ENCODE data around the gene NFKBIB. TPM values are rescaled to one million over a fixed set of nuclear protein-coding genes. Genes with fewer than 3 reads are reported as not detected.

The NFKBIB gene
- total and polyA plus RNA-seq, 2 of the 13 experiments (the other 11 are each of a cell fraction or from before 2014, with no cell fraction given), result 8.6 to 14.9 TPM

DNA sequence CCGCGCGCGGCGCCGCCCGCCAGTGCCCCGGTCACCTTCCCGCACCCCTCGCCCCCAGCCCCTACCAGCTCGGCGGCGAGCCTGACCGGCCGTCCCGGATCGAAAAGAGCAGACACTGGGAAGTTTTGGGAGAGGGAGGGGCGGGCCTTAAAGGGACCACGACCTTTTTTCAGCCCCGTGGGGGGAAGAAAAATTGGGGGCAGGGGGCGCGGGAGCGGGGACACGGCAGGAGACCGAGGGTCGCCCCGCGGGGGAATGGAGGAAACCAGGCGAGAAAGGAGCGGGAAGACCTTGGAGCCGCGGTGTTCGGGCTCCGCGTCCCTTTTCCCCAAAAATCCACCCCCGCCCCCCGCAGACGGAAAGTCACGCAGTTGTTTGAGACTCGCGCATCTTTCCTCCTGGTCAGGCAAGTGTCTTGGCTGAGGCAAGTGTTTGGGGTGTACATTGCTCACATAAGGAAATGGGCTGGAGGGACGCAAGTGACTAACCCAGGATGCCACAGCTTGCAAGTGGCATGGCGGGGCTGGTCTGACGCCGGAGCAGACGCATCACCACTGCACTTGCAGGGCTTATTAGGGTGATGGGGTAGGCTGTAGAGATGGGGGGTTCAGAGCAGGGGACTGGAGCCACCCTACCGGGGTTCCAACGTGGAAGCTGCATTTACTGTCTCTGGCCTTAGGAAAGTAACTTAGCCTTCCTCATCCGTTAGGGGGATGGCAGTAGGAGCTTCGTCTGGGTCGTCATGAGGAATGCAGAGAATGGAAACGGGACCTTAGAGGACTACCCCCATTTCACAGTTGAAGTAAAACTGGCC, 47.3 kb upstream of the NFKBIB start (continued):
- peak; percentile 29; the same call in 1 of the 2 replicates for TF ChIP-seq ZNF629 (CRISPR knock-in tag; conservative IDR thresholded peaks at IDR 0.05)
- no peak for TF ChIP-seq ZNF451 (CRISPR knock-in tag; IDR thresholded peaks at IDR 0.05)
- no peak for TF ChIP-seq MAF1 (CRISPR knock-in tag; IDR thresholded peaks at IDR 0.05; ENCODE audit: borderline replicate concordance)
- 0 out of 2 replicates have a peak, but pooled peaks have one; percentile 8 for TF ChIP-seq ZNF253 (CRISPR knock-in tag; IDR thresholded peaks at IDR 0.05; ENCODE audit: borderline replicate concordance)
- no peak for TF ChIP-seq ZNF260 (CRISPR knock-in tag; IDR thresholded peaks at IDR 0.05; ENCODE audit: borderline replicate concordance, low read depth)
- TF ChIP-seq TAF1 (CRISPR knock-in tag; IDR thresholded peaks at IDR 0.05), result peak; percentile 57
- 0 out of 2 replicates have a peak, but pooled peaks have one; percentile 52 for TF ChIP-seq ZNF160 (CRISPR knock-in tag; IDR thresholded peaks at IDR 0.05)
- TF ChIP-seq TEAD3 (CRISPR knock-in tag; optimal IDR thresholded peaks at IDR 0.05; ENCODE audit: borderline replicate concordance), result peak; percentile 31
- no peak for TF ChIP-seq RORA (CRISPR knock-in tag; IDR thresholded peaks at IDR 0.05)
- TF ChIP-seq RXRB (CRISPR knock-in tag; IDR thresholded peaks at IDR 0.05; ENCODE audit: borderline replicate concordance), result no peak
- TF ChIP-seq, protein P1, sequence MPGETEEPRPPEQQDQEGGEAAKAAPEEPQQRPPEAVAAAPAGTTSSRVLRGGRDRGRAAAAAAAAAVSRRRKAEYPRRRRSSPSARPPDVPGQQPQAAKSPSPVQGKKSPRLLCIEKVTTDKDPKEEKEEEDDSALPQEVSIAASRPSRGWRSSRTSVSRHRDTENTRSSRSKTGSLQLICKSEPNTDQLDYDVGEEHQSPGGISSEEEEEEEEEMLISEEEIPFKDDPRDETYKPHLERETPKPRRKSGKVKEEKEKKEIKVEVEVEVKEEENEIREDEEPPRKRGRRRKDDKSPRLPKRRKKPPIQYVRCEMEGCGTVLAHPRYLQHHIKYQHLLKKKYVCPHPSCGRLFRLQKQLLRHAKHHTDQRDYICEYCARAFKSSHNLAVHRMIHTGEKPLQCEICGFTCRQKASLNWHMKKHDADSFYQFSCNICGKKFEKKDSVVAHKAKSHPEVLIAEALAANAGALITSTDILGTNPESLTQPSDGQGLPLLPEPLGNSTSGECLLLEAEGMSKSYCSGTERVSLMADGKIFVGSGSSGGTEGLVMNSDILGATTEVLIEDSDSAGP (CRISPR knock-in tag; IDR thresholded peaks at IDR 0.05; ENCODE audit: borderline replicate concordance), result peak; percentile 99
- no peak for TF ChIP-seq ZNF615 (CRISPR knock-in tag; IDR thresholded peaks at IDR 0.05; ENCODE audit: borderline replicate concordance)
- TF ChIP-seq ZNF607 (CRISPR knock-in tag; IDR thresholded peaks at IDR 0.05; ENCODE audit: borderline replicate concordance), result no peak
- 0 out of 2 replicates have a peak, but pooled peaks have one; percentile 59 for TF ChIP-seq ARHGAP35 (CRISPR knock-in tag; IDR thresholded peaks at IDR 0.05; ENCODE audit: borderline replicate concordance)
- TF ChIP-seq ZNF10 (CRISPR knock-in tag; IDR thresholded peaks at IDR 0.05; ENCODE audit: borderline replicate concordance, low read depth), result no peak
- TF ChIP-seq, protein P2, sequence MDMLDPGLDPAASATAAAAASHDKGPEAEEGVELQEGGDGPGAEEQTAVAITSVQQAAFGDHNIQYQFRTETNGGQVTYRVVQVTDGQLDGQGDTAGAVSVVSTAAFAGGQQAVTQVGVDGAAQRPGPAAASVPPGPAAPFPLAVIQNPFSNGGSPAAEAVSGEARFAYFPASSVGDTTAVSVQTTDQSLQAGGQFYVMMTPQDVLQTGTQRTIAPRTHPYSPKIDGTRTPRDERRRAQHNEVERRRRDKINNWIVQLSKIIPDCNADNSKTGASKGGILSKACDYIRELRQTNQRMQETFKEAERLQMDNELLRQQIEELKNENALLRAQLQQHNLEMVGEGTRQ (IDR thresholded peaks at IDR 0.05; ENCODE audit: low read depth, low read length), result no peak
- TF ChIP-seq, protein P2 (CRISPR knock-in tag; IDR thresholded peaks at IDR 0.05; ENCODE audit: borderline replicate concordance), result no peak
- TF ChIP-seq PHF8 (CRISPR knock-in tag; IDR thresholded peaks at IDR 0.05), result peak; percentile 35
- TF ChIP-seq ZC3H13 (CRISPR knock-in tag; IDR thresholded peaks at IDR 0.05), result no peak
- TF ChIP-seq ZNF333 (CRISPR knock-in tag; IDR thresholded peaks at IDR 0.05; ENCODE audit: borderline replicate concordance), result peak; percentile 59; the same call in 1 of the 2 replicates
- TF ChIP-seq, protein P3, sequence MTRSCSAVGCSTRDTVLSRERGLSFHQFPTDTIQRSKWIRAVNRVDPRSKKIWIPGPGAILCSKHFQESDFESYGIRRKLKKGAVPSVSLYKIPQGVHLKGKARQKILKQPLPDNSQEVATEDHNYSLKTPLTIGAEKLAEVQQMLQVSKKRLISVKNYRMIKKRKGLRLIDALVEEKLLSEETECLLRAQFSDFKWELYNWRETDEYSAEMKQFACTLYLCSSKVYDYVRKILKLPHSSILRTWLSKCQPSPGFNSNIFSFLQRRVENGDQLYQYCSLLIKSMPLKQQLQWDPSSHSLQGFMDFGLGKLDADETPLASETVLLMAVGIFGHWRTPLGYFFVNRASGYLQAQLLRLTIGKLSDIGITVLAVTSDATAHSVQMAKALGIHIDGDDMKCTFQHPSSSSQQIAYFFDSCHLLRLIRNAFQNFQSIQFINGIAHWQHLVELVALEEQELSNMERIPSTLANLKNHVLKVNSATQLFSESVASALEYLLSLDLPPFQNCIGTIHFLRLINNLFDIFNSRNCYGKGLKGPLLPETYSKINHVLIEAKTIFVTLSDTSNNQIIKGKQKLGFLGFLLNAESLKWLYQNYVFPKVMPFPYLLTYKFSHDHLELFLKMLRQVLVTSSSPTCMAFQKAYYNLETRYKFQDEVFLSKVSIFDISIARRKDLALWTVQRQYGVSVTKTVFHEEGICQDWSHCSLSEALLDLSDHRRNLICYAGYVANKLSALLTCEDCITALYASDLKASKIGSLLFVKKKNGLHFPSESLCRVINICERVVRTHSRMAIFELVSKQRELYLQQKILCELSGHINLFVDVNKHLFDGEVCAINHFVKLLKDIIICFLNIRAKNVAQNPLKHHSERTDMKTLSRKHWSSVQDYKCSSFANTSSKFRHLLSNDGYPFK (CRISPR knock-in tag; IDR thresholded peaks at IDR 0.05; ENCODE audit: borderline replicate concordance), result no peak
- TF ChIP-seq REL (CRISPR knock-in tag; conservative IDR thresholded peaks at IDR 0.05), result peak; percentile 58; the same call in 1 of the 2 replicates
